ENCODE results near the gene TXNL4A.
"Not testable (repeated sequence)": the region's sequence is repeated elsewhere in the genome, so short reads cannot be mapped to it uniquely, and the experiment has no call there.

The TXNL4A gene

GRCh38 chr18:80009661-80010550 lies 21.5 kb upstream of the TXNL4A start:
- peak; percentile 95 for DNase-seq (ENCODE audit: low read depth)
- no peak overlapping the region for H3K4me3 ChIP-seq (ENCODE audit: low read depth, low read length)
- TF ChIP-seq CTCF (conservative IDR thresholded peaks at IDR 0.05; ENCODE audit: low read depth, low read length) = no peak

- no peak for TF ChIP-seq CTCF (conservative IDR thresholded peaks at IDR 0.05; ENCODE audit: low read depth, low read length)
- DNase-seq (ENCODE audit: low read depth) = no peak
- H3K4me3 ChIP-seq (ENCODE audit: low read depth, low read length) = no peak overlapping the region
These were observed 18.4 kb upstream of the TXNL4A start for GRCh38 chr18:80006724-80007123.

GRCh38 chr18:80004600-80005342 lies 16.4 kb upstream of the TXNL4A start:
- DNase-seq (ENCODE audit: low read depth) = no peak
- no peak for TF ChIP-seq CTCF (conservative IDR thresholded peaks at IDR 0.05; ENCODE audit: low read depth, low read length)
- no peak overlapping the region for H3K4me3 ChIP-seq (ENCODE audit: low read depth, low read length)

GRCh38 chr18:80002468-80002867 lies 14.1 kb upstream of the TXNL4A start:
- H3K4me3 ChIP-seq (ENCODE audit: low read depth, low read length) = no peak overlapping the region
- TF ChIP-seq CTCF (conservative IDR thresholded peaks at IDR 0.05; ENCODE audit: low read depth, low read length) = no peak
- no peak for DNase-seq (ENCODE audit: low read depth)

- H3K4me3 ChIP-seq (ENCODE audit: low read depth, low read length) = no peak overlapping the region
- no peak for DNase-seq (ENCODE audit: low read depth)
- TF ChIP-seq CTCF (conservative IDR thresholded peaks at IDR 0.05; ENCODE audit: low read depth, low read length) = no peak
These were observed 12.5 kb upstream of the TXNL4A start for GRCh38 chr18:80000877-80001276.

GRCh38 chr18:79999701-80000100 lies 11.3 kb upstream of the TXNL4A start:
- DNase-seq (ENCODE audit: low read depth); H3K4me3 ChIP-seq (ENCODE audit: low read depth, low read length): not testable (repeated sequence)

GRCh38 chr18:79991494-79991893 lies 3.1 kb upstream of the TXNL4A start:
- no peak for DNase-seq (ENCODE audit: low read depth)
- no peak overlapping the region for H3K4me3 ChIP-seq (ENCODE audit: low read depth, low read length)
- TF ChIP-seq CTCF (conservative IDR thresholded peaks at IDR 0.05; ENCODE audit: low read depth, low read length) = no peak

Data from choroid plexus epithelial cell (primary cell).